NCI-H2029 treated with DMSO at 0.1 percent for 48 hours (cell line): Measurements from ENCODE around the gene ARHGAP18.

Source experiments
- DNase-seq: peaks from one replicate; lab custom pipeline; 2025; lab: John Stamatoyannopoulos, UW

Gene ARHGAP18

GRCh38 chr6:129717277-129717676, 7.3 kb upstream of the ARHGAP18 start:
- no peak for DNase-seq

GRCh38 chr6:129713806-129714333, 3.9 kb upstream of the ARHGAP18 start:
- no peak for DNase-seq

- DNase-seq = no peak
Measured at GRCh38 chr6:129711271-129711631, 1.3 kb upstream of the ARHGAP18 start.

- no peak for DNase-seq
Measured at GRCh38 chr6:129710450-129711270, 683 bp upstream of the ARHGAP18 start.

GRCh38 chr6:129709196-129709768, 695 bp downstream of the ARHGAP18 start:
- no peak for DNase-seq

- DNase-seq = no peak
Measured at GRCh38 chr6:129708496-129709195, 1.3 kb downstream of the ARHGAP18 start.

- DNase-seq = no peak
Measured at GRCh38 chr6:129707882-129708495, 2.0 kb downstream of the ARHGAP18 start.

- DNase-seq = no peak
Measured at GRCh38 chr6:129707028-129707427, 2.9 kb downstream of the ARHGAP18 start.

GRCh38 chr6:129705212-129705611, 4.8 kb downstream of the ARHGAP18 start:
- no peak for DNase-seq

- no peak for DNase-seq
Measured at GRCh38 chr6:129704708-129705107, 5.3 kb downstream of the ARHGAP18 start.

- DNase-seq = no peak
Measured at GRCh38 chr6:129701721-129702455, 8.1 kb downstream of the ARHGAP18 start.

- no peak for DNase-seq
Measured at GRCh38 chr6:129700666-129701065, 9.3 kb downstream of the ARHGAP18 start.

GRCh38 chr6:129699659-129700058, 10.3 kb downstream of the ARHGAP18 start:
- no peak for DNase-seq

GRCh38 chr6:129698430-129698829, 11.5 kb downstream of the ARHGAP18 start:
- no peak for DNase-seq

GRCh38 chr6:129697788-129698187, 12.2 kb downstream of the ARHGAP18 start:
- no peak for DNase-seq

- no peak for DNase-seq
Measured at GRCh38 chr6:129696843-129697242, 13.1 kb downstream of the ARHGAP18 start.

- DNase-seq = no peak
Measured at GRCh38 chr6:129696028-129696418, 14.0 kb downstream of the ARHGAP18 start.

GRCh38 chr6:129695373-129696027, 14.5 kb downstream of the ARHGAP18 start:
- DNase-seq = no peak

GRCh38 chr6:129694036-129694435, 15.9 kb downstream of the ARHGAP18 start:
- no peak for DNase-seq

GRCh38 chr6:129692467-129692866, 17.5 kb downstream of the ARHGAP18 start:
- no peak for DNase-seq

- no peak for DNase-seq
Measured at GRCh38 chr6:129691709-129692108, 18.3 kb downstream of the ARHGAP18 start.
